CD14-positive monocyte (primary cell): ENCODE data around the gene ECM2. TPM values are rescaled to one million over a fixed set of nuclear protein-coding genes. Genes with fewer than 3 reads are reported as not detected.

Source experiments
- DNase-seq, 3 donors: peaks; one replicate each; pipeline ENCODE4 v3.0.0-alpha.2; 2011 to 2022
- H2AFZ ChIP-seq: 2 replicates; pipeline ENCODE4 v1.6.0; 2012; ENCODE audit warnings: mild to moderate bottlenecking, low read depth, low read length, inconsistent platforms; ENCODE audit not compliant: insufficient read depth, poor library complexity, severe bottlenecking
- H3K27ac ChIP-seq, 2 donors: 1 replicate in 1 of 2; 2 replicates in 1 of 2; pipeline ENCODE4 v1.5.1; 2012 to 2013; ENCODE audit warnings: low read length in 2 of 2, control low read depth in 1 of 2, inconsistent platforms in 1 of 2, low read depth in 1 of 2, mild to moderate bottlenecking in 1 of 2
- H3K27me3 ChIP-seq, 2 donors: one replicate each; pipeline versions ENCODE4 v1.6.0 to v1.6.1; 2011 to 2013; ENCODE audit warnings: low read length in 2 of 2; ENCODE audit not compliant: control insufficient read depth in 2 of 2, insufficient read depth in 2 of 2
- H3K36me3 ChIP-seq, 2 donors: replicated peaks in 1 of 2; 1 replicate in 1 of 2; 2 replicates in 1 of 2; pipeline versions ENCODE4 v1.5.1 to v1.6.1; 2012 to 2013; ENCODE audit warnings: low read length in 2 of 2, control low read depth in 1 of 2, inconsistent platforms in 1 of 2, mild to moderate bottlenecking in 1 of 2; ENCODE audit not compliant: insufficient read depth in 2 of 2, control insufficient read depth in 1 of 2
- H3K4me1 ChIP-seq, 2 donors: 1 replicate in 1 of 2; 2 replicates in 1 of 2; pipeline versions ENCODE4 v1.5.1 to v1.6.1; 2012 to 2013; ENCODE audit warnings: low read length in 2 of 2, control low read depth in 1 of 2, inconsistent platforms in 1 of 2, mild to moderate bottlenecking in 1 of 2, moderate library complexity in 1 of 2; ENCODE audit not compliant: insufficient read depth in 2 of 2, control insufficient read depth in 1 of 2
- H3K4me2 ChIP-seq: replicated peaks from 2 replicates; pipeline ENCODE3; 2012; ENCODE audit warnings: low read length, moderate library complexity, mild to moderate bottlenecking; ENCODE audit not compliant: poor library complexity, severe bottlenecking; ENCODE audit errors: extremely low read depth
- H3K4me3 ChIP-seq, 3 experiments: fragments of 200-600 bp in 1 of 3; sonication (generic) in 1 of 3; replicated peaks in 1 of 3; 1 replicate in 2 of 3; 2 replicates in 1 of 3; pipeline ENCODE4 v1.5.1; 2011 to 2013; ENCODE audit warnings: low read length in 3 of 3, mild to moderate bottlenecking in 3 of 3, control low read depth in 2 of 3, low read depth in 2 of 3, inconsistent platforms in 1 of 3, moderate library complexity in 1 of 3
- H3K79me2 ChIP-seq: 2 replicates; pipeline ENCODE4 v1.6.0; 2012; ENCODE audit warnings: mild to moderate bottlenecking, control low read depth, inconsistent platforms, low read length, moderate library complexity; ENCODE audit not compliant: insufficient read depth
- H3K9ac ChIP-seq: 2 replicates; pipeline ENCODE4 v1.6.0; 2017; ENCODE audit warnings: low read length, mild to moderate bottlenecking; ENCODE audit not compliant: insufficient read depth, poor library complexity, severe bottlenecking
- H3K9me3 ChIP-seq, 2 donors: replicated peaks in 1 of 2; 1 replicate in 1 of 2; 2 replicates in 1 of 2; pipeline versions ENCODE4 v1.5.1 to v1.6.1; 2012 to 2013; ENCODE audit warnings: low read length in 2 of 2, control low read depth in 1 of 2; ENCODE audit not compliant: control insufficient read depth in 1 of 2, insufficient read depth in 1 of 2
- H4K20me1 ChIP-seq: 2 replicates; pipeline ENCODE4 v1.6.0; 2012; ENCODE audit warnings: mild to moderate bottlenecking, low read length, control low read depth, moderate library complexity; ENCODE audit not compliant: insufficient read depth
- H3K27ac Mint-ChIP-seq, 7 donors: one replicate each; pipeline ENCODE4 v1.8.0; 2020; ENCODE audit warnings: mild to moderate bottlenecking in 7 of 7, mixed read lengths in 7 of 7, moderate library complexity in 6 of 7, inconsistent platforms in 2 of 7
- H3K27me3 Mint-ChIP-seq, 3 donors: one replicate each; pipeline ENCODE4 v1.8.0; 2021 to 2022; ENCODE audit warnings: low read depth in 3 of 3, mild to moderate bottlenecking in 3 of 3, mixed read lengths in 3 of 3, moderate library complexity in 3 of 3, inconsistent platforms in 1 of 3
- H3K36me3 Mint-ChIP-seq, 2 donors: one replicate each; pipeline ENCODE4 v1.8.0; 2020; ENCODE audit warnings: mixed read lengths in 2 of 2, inconsistent platforms in 1 of 2, mild to moderate bottlenecking in 1 of 2
- H3K4me1 Mint-ChIP-seq: one replicate; pipeline ENCODE4 v1.8.0; 2020; ENCODE audit warnings: mild to moderate bottlenecking, mixed read lengths
- H3K4me3 Mint-ChIP-seq, 2 donors: one replicate each; pipeline ENCODE4 v1.8.0; 2020; ENCODE audit warnings: mild to moderate bottlenecking in 2 of 2, mixed read lengths in 2 of 2, moderate library complexity in 1 of 2
- H3K9me3 Mint-ChIP-seq, 7 donors: one replicate each; pipeline ENCODE4 v1.8.0; 2020 to 2022; ENCODE audit warnings: mixed read lengths in 7 of 7, mild to moderate bottlenecking in 6 of 7, moderate library complexity in 6 of 7, inconsistent platforms in 2 of 7
- WGBS: methylation state at CpG from one replicate; pipeline ENCODE4 v1.1.5; 2013; ENCODE audit warnings: missing lambda C conversion rate; ENCODE audit not compliant: insufficient coverage; 5-methylcytosine and 5-hydroxymethylcytosine counted together
- intact Hi-C, 2 donors: fragments of 100-400 bp; cut with micrococcal nuclease; formaldehyde crosslinking; loops; one replicate each; pipeline versions ENCODE4 v1.15.0 to v1.15.1; 2023
- polyA plus RNA-seq, 3 donors: library from polyadenylated mRNA; depleted of rRNA in 1 of 3; unstranded in 2 of 3; stranded (reverse) in 1 of 3; fragments of 300-500 nt in 2 of 3; fragments of >200 nt in 1 of 3; fragmentation: Illumina TruSeq in 2 of 3; gene quantifications; 1 replicate in 2 of 3; 2 replicates in 1 of 3; pipeline ENCODE4 v1.2.3, GENCODE V29; 2012 to 2021
- TF ChIP-seq, protein P1 (sequence below): fragments of 200-600 bp; IDR thresholded peaks from one replicate; pipeline ENCODE4 v1.8.0; 2022; ENCODE audit warnings: antibody characterized with exemption, mild to moderate bottlenecking

ECM2 gene
- polyA plus RNA-seq, 3 donors, result 0.15 TPM; not detected in 2

DNA sequence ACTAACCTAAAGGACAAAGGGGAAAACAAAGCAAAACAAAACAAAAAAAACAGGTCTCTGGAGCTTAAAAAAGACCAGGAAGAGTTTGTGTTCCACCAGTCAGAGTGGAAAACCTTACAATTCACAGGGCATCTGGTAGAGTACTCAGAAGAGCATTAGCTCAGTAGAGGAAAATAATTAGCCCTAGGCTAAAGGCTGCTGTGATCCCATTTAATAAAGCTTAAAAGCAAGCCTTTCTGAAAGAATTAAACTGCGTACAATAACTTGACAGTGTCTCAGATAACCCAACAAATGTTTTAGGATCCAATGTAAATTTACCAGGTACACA, 7.3 kb downstream of the ECM2 start:
- Mint-ChIP-seq H3K9me3 (peaks cover 0 to 3% (median 1%) of the 10 kb centered on the region in 7 donors), H3K4me3 (no peak overlapping the region), H3K36me3 (peaks cover 5 to 7% of the 10 kb centered on the region in 2 donors), H3K27me3 (no peaks in the 10 kb centered on the region), H3K27ac (no peak overlapping the region), H3K4me1 (peaks cover 3% of the 10 kb centered on the region)
- Histone ChIP-seq H3K27ac (no peak overlapping the region), H3K27me3 (no peaks in the 10 kb centered on the region), H2AFZ (no peak overlapping the region), H3K4me3 (no peak overlapping the region), H4K20me1 (no peaks in the 10 kb centered on the region), H3K36me3 (no peaks in the 10 kb centered on the region), H3K9me3 (no peaks in the 10 kb centered on the region), H3K79me2 (no peaks in the 10 kb centered on the region), H3K4me1 (no peaks in the 10 kb centered on the region), H3K4me2 (no peak overlapping the region), H3K9ac (no peak overlapping the region)
- DNase-seq, result no peak
- no CpG with 5 or more reads among the region's 1 CpG for WGBS
- TF ChIP-seq, protein P1, sequence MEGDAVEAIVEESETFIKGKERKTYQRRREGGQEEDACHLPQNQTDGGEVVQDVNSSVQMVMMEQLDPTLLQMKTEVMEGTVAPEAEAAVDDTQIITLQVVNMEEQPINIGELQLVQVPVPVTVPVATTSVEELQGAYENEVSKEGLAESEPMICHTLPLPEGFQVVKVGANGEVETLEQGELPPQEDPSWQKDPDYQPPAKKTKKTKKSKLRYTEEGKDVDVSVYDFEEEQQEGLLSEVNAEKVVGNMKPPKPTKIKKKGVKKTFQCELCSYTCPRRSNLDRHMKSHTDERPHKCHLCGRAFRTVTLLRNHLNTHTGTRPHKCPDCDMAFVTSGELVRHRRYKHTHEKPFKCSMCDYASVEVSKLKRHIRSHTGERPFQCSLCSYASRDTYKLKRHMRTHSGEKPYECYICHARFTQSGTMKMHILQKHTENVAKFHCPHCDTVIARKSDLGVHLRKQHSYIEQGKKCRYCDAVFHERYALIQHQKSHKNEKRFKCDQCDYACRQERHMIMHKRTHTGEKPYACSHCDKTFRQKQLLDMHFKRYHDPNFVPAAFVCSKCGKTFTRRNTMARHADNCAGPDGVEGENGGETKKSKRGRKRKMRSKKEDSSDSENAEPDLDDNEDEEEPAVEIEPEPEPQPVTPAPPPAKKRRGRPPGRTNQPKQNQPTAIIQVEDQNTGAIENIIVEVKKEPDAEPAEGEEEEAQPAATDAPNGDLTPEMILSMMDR, result no peak
- intact Hi-C loops, result no loop called here

DNA sequence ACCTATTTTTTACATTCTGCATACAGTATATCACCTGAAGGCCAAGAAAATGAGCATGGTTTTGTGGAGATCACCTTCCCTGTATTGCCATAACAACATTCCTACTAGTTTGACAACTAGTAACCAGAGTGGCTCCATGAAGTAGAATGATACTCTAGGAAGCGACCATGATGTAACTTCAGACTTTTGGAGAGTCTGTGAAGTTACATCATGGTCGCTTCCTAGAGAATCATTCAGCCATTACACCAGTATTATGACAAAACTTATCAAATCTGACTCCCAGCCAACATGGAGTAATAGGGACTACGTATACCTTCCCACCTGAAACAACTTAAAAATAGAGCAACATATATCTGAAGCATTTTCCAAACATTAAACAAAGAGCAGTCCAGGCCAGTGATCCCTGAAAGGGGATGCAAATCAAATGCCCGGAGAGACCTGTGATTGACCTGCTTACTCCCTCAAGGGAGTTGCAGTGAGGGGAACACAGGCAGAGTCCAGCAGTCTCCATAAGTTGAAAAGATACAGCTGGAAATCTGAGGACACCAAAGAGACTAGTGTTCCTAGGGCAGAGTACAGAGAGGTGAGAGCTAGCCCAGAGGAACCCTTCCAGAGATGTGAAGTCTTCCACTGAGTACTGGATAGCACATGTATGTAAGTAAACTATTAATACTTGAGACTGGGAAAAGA, 7.8 kb downstream of the ECM2 start:
- Mint-ChIP-seq H3K4me3 (no peak overlapping the region), H3K36me3 (peaks cover 5 to 7% of the 10 kb centered on the region in 2 donors), H3K9me3 (peaks cover 0 to 3% (median 1%) of the 10 kb centered on the region in 7 donors), H3K27me3 (no peaks in the 10 kb centered on the region), H3K27ac (no peak overlapping the region), H3K4me1 (no peaks in the 10 kb centered on the region)
- no peak overlapping the region for H2AFZ ChIP-seq
- no peaks in the 10 kb centered on the region for H3K27me3 ChIP-seq
- no peaks in the 10 kb centered on the region for H4K20me1 ChIP-seq
- H3K4me3 ChIP-seq, result no peak overlapping the region
- H3K36me3 ChIP-seq, result no peaks in the 10 kb centered on the region
- H3K79me2 ChIP-seq, result no peaks in the 10 kb centered on the region
- TF ChIP-seq, protein P1, result no peak
- H3K9ac ChIP-seq, result no peak overlapping the region
- no peak overlapping the region for H3K4me2 ChIP-seq
- 89% methylated on average over 1 of the region's 4 CpGs for WGBS
- intact Hi-C loops, result no loop called here
- no peak for DNase-seq
- no peak overlapping the region for H3K27ac ChIP-seq
- H3K4me1 ChIP-seq, result no peaks in the 10 kb centered on the region
- no peaks in the 10 kb centered on the region for H3K9me3 ChIP-seq
